Amniotic stem cell (primary cell): ENCODE data around the gene EXOC1.
"Not testable (repeated sequence)": the region's sequence is repeated elsewhere in the genome, so short reads cannot be mapped to it uniquely, and the experiment has no call there.

Experiments used
- DNase-seq: peaks from one replicate; lab custom pipeline; 2025; lab: John Stamatoyannopoulos, UW

The EXOC1 gene

GRCh38 chr4:55853484-55854046, at the start of gene EXOC1:
TSS of gene EXOC1 (plus strand) at chr4:55853648. CDS start at chr4:55858324, 4,676 bp downstream.
- DNase-seq: peak; percentile 92

GRCh38 chr4:55807556-55807955, 45.9 kb upstream of the EXOC1 start:
- no peak for DNase-seq

- no peak for DNase-seq
Measured at GRCh38 chr4:55808186-55808585, 45.3 kb upstream of the EXOC1 start.

GRCh38 chr4:55808632-55809031, 44.8 kb upstream of the EXOC1 start:
- no peak for DNase-seq

- no peak for DNase-seq
Measured at GRCh38 chr4:55817691-55818090, 35.8 kb upstream of the EXOC1 start.

- DNase-seq: no peak
Measured at GRCh38 chr4:55819634-55820033, 33.8 kb upstream of the EXOC1 start, which contains the start of gene EXOC1L. TSS of gene EXOC1L (plus strand) at chr4:55819790. CDS start at chr4:55820027, 237 bp downstream.

- no peak for DNase-seq
Measured at GRCh38 chr4:55820279-55820678, 33.2 kb upstream of the EXOC1 start.

- no peak for DNase-seq
Measured at GRCh38 chr4:55822329-55822728, 31.1 kb upstream of the EXOC1 start.

GRCh38 chr4:55824865-55825264, 28.6 kb upstream of the EXOC1 start:
- DNase-seq: no peak

- DNase-seq: no peak
Measured at GRCh38 chr4:55826986-55827385, 26.5 kb upstream of the EXOC1 start.

- no peak for DNase-seq
Measured at GRCh38 chr4:55827582-55827981, 25.9 kb upstream of the EXOC1 start.

- DNase-seq: no peak
Measured at GRCh38 chr4:55830048-55830447, 23.4 kb upstream of the EXOC1 start.

GRCh38 chr4:55830716-55831115, 22.7 kb upstream of the EXOC1 start:
- no peak for DNase-seq

- no peak for DNase-seq
Measured at GRCh38 chr4:55834086-55834795, 19.2 kb upstream of the EXOC1 start.

GRCh38 chr4:55837903-55838302, 15.5 kb upstream of the EXOC1 start:
- no peak for DNase-seq

- DNase-seq: no peak
Measured at GRCh38 chr4:55838356-55838755, 15.1 kb upstream of the EXOC1 start.

- DNase-seq: no peak
Measured at GRCh38 chr4:55838952-55839351, 14.5 kb upstream of the EXOC1 start.

GRCh38 chr4:55840956-55841355, 12.5 kb upstream of the EXOC1 start:
- DNase-seq: no peak

GRCh38 chr4:55841373-55842239, 11.8 kb upstream of the EXOC1 start:
- DNase-seq: not testable (repeated sequence)

- DNase-seq: not testable (repeated sequence)
Measured at GRCh38 chr4:55842312-55842711, 11.1 kb upstream of the EXOC1 start.

GRCh38 chr4:55849724-55850123, 3.7 kb upstream of the EXOC1 start:
- no peak for DNase-seq

GRCh38 chr4:55851885-55852284, 1.6 kb upstream of the EXOC1 start:
- DNase-seq: no peak

- no peak for DNase-seq
Measured at GRCh38 chr4:55854129-55854528, 681 bp downstream of the EXOC1 start.
